ENCODE results near the gene ESPNL. TPM values are rescaled to one million over a fixed set of nuclear protein-coding genes. Genes with fewer than 3 reads are reported as not detected.

ESPNL gene
- total RNA-seq, 3 donors from 2014 or later: 0.23 to 0.63 (median 0.47) TPM

DNA sequence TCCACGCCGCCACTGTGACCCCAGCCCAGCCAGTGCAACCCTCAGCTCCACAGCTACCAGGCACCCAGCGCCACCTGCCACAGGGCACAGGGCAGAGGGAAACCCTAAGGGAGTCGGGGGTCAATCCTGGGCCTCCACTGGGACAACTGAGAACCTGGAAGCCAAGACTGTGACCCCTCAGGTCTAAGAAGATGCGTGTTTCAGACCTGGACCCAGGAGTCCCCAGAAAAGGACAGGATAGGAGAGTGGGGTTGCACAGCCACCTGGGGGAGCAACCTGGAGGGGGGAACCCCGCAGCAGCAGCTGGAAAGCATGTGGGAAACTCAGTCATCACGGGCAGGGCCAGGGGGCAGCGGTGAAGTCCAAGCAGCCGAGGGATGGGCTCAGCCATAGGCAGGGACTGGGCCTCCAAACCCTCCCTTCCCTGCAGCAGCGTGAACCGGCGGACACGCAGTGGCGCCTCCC, 4.1 kb downstream of the ESPNL start:
- H3K9me3 ChIP-seq: no peaks in the 10 kb centered on the region
- peaks cover 10% of the 10 kb centered on the region for H3K4me1 ChIP-seq (ENCODE audit: low read depth)
- TF ChIP-seq, protein P1, sequence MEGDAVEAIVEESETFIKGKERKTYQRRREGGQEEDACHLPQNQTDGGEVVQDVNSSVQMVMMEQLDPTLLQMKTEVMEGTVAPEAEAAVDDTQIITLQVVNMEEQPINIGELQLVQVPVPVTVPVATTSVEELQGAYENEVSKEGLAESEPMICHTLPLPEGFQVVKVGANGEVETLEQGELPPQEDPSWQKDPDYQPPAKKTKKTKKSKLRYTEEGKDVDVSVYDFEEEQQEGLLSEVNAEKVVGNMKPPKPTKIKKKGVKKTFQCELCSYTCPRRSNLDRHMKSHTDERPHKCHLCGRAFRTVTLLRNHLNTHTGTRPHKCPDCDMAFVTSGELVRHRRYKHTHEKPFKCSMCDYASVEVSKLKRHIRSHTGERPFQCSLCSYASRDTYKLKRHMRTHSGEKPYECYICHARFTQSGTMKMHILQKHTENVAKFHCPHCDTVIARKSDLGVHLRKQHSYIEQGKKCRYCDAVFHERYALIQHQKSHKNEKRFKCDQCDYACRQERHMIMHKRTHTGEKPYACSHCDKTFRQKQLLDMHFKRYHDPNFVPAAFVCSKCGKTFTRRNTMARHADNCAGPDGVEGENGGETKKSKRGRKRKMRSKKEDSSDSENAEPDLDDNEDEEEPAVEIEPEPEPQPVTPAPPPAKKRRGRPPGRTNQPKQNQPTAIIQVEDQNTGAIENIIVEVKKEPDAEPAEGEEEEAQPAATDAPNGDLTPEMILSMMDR (IDR thresholded peaks at IDR 0.05): no peak
- no peak overlapping the region for H3K4me3 ChIP-seq
- intact Hi-C loops (cut with DNase I, micrococcal nuclease): no loop called here
- ATAC-seq (no peak), DNase-seq (no peak)
- no peaks in the 10 kb centered on the region for H3K36me3 ChIP-seq (ENCODE audit: low read depth)

DNA sequence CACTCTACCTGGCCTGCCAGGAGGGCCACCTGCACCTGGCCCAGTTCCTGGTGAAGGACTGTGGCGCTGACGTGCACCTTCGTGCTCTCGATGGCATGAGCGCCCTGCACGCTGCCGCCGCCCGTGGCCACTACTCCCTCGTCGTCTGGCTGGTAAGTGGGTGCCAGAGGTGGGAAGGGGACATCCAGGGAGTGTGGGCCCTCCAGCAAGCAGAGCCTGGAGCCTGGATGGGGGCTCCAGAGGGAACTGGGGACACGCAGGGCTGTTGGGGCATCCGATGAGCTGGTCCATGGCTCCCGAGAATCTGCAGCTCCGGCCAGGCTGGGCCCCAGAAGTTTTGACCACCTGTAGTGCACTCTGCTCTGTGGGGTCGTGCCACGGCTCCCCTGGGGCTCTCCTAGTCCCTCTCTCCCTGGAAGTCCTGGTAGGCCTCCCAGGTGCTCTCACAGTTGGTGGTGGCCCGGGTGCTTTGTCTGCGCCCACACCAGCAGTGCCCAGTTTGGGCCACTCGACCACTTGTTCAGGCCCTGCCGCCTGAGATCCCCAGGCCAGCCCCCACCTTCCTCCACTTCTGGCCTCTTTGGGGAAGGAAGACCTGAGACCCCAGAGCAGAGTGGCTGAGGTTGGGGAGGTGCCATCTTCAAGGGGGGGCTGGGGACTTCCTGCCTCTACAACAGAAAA, 4.7 kb downstream of the ESPNL start:
- Histone ChIP-seq H3K4me3 (no peak overlapping the region), H3K36me3 (ENCODE audit: low read depth) (no peaks in the 10 kb centered on the region), H3K9me3 (no peaks in the 10 kb centered on the region), H3K4me1 (ENCODE audit: low read depth) (peaks cover 10% of the 10 kb centered on the region)
- intact Hi-C loops (cut with DNase I, micrococcal nuclease): no loop called here
- ATAC-seq (no peak), DNase-seq (no peak)
- TF ChIP-seq, protein P1 (IDR thresholded peaks at IDR 0.05): no peak

DNA sequence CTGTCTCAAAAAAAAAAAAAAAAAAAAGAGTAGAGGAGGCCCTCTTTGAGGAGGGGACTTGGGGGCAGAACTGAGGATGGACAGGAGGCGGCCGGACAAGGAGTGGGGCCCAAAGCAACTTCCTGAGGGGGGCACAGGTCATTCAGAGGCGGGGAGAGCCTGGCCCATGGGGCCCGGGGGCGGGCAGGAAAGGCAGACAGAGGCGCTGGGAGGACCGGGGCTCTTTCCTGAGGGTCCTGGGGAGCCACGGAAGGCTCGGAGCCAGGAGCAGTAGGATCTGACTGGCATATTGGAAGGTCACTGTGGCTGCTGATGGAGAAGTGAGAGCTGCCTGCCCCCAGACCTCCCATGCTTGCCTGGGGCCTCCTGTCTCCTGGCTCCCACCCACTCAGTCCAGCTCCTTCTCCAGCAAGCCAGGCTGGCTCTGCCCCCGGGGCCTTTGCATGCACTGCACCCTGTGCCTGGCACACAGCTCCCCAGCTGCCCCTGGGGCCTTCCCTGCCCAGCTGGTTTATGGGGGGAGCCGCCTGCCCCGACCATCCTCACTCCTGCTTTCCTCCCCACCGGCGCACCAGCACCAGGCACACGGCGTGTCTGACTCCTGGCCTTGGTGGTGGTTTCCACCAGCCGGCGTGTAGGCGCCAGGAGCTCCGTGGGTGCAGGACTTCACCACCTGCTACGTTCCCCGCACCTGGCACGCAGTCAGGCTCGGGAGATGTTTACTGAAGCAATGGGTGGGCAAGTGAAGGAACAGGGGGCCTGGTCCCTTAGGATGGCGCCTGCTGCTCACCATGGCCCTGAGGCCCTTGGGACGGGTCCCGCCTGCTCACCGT, 5.6 kb downstream of the ESPNL start:
- TF ChIP-seq, protein P1 (IDR thresholded peaks at IDR 0.05): no peak
- no peaks in the 10 kb centered on the region for H3K36me3 ChIP-seq (ENCODE audit: low read depth)

DNA sequence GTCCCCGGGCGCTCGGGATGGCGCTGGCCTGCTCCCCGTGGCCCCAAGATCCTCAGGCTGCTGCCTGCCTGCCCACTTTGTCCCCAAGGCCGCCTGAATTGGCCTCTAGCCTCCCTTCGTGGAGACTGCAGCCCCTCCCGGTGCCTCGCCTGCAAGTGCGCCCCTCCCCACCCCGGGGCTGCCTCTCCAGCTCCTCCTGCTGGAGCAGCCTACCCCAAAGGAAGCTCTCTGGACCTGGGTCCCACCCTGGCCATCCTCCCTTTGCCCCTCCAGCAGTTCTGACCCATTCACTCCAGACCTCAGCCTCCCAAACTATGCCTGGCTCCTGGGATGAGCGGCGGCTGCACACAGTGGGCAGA, 6.2 kb downstream of the ESPNL start:
- Histone ChIP-seq H3K9me3 (no peaks in the 10 kb centered on the region), H3K4me3 (no peak overlapping the region), H3K4me1 (ENCODE audit: low read depth) (peaks cover 10% of the 10 kb centered on the region), H3K36me3 (ENCODE audit: low read depth) (no peaks in the 10 kb centered on the region)
- intact Hi-C loops (cut with DNase I, micrococcal nuclease): no loop called here
- ATAC-seq (no peak), DNase-seq (no peak)
- TF ChIP-seq, protein P1 (IDR thresholded peaks at IDR 0.05): no peak

More for the DNA sequence above, 5.6 kb downstream of the ESPNL start:
- DNase-seq (no peak), ATAC-seq (no peak)
- intact Hi-C loops (cut with DNase I, micrococcal nuclease): no loop called here
- H3K4me3 ChIP-seq: no peak overlapping the region
- no peaks in the 10 kb centered on the region for H3K9me3 ChIP-seq
- H3K4me1 ChIP-seq (ENCODE audit: low read depth): peaks cover 10% of the 10 kb centered on the region

DNA sequence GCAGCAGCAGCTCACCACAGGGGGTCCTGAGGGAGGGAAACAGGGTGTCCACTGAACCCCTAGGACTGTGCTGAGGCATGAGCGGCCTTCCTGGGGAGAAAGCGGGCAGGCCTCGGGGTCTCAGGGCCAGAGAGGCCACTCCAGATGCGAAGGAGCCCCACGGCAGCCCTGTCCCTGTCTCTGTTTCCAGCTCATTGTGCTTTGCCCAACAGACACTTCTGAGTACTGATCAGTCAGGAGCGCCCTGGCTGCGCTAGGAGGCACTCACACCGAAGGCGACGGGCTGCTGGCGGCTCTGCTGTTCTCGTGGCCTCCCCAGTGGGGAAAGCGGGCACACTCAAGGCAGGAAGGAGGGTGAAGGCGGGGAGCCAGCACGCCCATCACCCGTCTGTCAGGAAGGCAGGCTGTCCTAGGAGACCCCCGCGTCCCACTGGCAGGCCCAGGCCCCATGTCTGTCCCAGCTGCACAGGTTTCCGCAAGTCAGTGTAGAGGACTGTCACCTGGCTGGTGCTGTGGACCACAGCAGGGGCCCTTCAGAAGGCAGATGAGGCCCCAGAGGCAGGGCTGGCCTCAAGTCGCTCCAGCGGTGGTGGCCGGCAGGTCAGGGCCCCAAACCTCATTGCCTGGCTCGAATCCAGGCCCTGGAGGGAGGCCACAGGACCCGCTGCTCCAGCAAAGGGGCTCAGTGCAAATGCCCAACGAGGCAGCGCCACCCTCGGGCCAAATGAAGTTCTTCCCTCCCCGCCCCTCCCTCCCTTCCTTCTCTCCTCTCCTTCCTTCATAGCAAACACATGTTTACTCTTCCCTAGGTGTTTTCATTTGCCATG, 6.8 kb downstream of the ESPNL start:
- H3K4me3 ChIP-seq: no peak overlapping the region
- DNase-seq (peak; percentile 62 to 65 (median 62)), ATAC-seq (peak; percentile 63)
- TF ChIP-seq, protein P1 (IDR thresholded peaks at IDR 0.05): peak; percentile 12
- H3K36me3 ChIP-seq (ENCODE audit: low read depth): no peaks in the 10 kb centered on the region
- peaks cover 10% of the 10 kb centered on the region for H3K4me1 ChIP-seq (ENCODE audit: low read depth)
- intact Hi-C loops (cut with DNase I, micrococcal nuclease): no loop called here
- H3K9me3 ChIP-seq: no peaks in the 10 kb centered on the region

Data from mucosa of descending colon (tissue), 3 donors.